GM18858 (cell line): ENCODE data around the gene YPEL4.

ENCODE experiments used
- ATAC-seq: cut with Tn5 transposase; IDR thresholded peaks from one replicate; pipeline ENCODE4 v1.9.1; 2021; ENCODE audit not compliant: unreplicated experiment

The YPEL4 gene

DNA sequence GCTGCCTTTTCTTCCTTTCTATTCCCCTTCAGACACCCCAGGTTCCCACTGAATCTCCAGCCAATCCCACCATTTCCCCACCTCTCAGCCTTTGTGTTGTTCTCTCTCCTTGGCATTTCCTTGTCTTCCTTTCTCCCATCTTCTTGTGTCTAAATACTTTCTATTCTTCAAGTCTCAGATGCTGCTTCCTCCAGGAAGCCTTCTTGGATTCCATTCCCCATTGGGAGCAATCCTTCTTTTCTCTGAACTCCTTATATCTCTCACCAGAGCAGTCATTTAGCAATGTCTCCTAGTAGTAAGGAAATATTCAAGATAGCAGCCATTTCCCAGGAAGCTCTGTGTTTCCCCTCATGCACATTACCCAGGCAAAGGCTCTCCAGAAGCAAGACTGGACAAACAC is 15.4 kb downstream of the YPEL4 start:
- no peak for ATAC-seq

- ATAC-seq: no peak
These were observed 16.2 kb downstream of the YPEL4 start for GRCh38 chr11:57633394-57634070.

- ATAC-seq: no peak
These were observed 17.6 kb downstream of the YPEL4 start for GRCh38 chr11:57632116-57632515.

DNA sequence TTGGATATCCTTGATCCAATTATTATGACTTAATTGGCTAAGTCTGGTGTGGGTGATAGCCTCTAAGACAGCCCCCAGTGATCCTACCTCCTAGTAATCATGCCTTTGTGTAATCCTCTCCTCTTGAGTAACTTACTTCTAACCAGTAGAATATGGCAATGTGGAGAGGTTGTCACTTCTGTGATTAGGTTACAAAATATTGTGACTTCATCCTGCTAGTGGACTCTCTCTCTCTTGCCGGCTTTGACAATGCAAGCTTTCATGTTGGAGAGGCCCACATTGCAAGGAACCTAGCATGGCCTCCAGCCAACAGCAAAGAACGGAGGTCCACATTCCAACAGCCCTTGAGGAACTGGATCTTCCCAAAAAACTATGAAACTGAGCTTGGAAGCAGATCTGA is 19.5 kb downstream of the YPEL4 start:
- ATAC-seq: no peak

GRCh38 chr11:57626895-57627294 is 22.8 kb downstream of the YPEL4 start:
- ATAC-seq: no peak

DNA sequence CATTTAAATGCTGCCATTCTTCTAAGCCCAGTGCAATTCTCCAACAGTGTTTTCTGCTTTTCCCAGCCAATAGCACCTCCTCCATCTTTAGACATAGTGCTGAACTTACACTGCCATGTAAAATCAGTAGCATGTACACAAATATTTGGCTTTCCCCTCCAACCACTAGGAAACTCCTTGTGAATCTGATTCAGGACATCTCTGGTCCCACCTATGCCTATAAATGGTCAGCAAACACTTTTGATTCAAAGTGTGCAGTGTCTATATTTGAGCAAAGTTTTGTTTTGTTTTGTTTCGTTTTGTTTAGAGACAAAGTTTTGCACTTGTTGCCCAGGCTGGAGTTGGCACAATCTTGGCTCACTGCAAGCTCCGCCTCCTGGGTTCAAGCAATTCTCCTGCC is 24.8 kb downstream of the YPEL4 start:
- no peak for ATAC-seq

DNA sequence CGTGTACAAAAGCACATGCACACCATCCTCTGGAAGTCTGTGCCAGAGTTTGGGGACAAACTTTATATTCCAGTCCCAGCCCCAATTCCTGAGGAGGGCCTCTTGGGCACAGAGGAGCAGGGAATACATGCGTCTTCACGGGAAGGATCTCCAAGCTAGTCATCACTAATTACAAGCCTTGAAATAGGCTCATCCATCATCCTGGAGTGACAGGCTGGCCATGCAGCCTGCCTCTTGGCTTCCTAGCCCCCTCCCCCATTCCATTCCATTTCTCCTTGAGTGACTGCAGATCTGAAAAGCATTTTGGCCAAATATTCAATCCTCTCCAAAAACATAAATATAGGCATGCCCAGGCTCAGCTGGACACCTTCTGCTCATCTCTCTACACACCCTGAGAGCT is 27.4 kb downstream of the YPEL4 start:
- no peak for ATAC-seq

DNA sequence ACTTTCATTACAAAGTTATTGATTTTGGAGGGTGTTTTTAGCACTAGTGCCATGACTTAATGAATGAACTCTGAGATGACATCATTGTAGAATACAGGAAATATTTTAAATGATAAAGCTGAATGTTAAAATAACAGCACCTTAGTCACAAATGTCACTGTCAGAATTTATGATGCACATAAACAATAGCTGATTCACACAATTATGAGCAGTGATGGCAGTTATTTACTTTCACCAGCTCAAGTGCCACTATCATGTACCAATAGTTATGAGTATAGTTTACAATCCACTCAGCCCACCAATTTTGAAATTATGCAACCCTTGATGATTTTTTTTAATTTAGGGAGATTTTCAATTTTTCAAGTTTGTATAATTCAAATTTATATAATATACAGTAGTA is 29.2 kb downstream of the YPEL4 start:
- no peak for ATAC-seq

DNA sequence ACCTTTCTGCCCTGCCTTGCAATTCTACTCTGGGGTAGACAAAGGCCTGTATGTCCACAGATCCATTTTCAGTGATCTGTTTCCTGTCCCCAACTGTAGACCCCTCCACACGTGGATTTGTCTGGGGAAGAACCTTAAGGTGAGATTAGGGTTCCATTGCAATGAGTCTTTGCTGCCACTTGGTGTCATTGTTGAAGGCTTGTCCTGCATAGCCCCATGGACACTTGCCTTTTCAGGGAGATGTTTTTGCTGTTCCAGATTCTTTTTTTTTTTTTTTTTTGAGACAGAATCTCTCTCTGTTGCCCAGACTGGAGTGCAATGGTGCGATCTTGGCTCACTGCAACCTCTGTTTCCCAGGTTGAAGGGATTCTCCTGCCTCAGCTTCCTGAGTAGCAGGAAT is 30.4 kb downstream of the YPEL4 start:
- no peak for ATAC-seq

DNA sequence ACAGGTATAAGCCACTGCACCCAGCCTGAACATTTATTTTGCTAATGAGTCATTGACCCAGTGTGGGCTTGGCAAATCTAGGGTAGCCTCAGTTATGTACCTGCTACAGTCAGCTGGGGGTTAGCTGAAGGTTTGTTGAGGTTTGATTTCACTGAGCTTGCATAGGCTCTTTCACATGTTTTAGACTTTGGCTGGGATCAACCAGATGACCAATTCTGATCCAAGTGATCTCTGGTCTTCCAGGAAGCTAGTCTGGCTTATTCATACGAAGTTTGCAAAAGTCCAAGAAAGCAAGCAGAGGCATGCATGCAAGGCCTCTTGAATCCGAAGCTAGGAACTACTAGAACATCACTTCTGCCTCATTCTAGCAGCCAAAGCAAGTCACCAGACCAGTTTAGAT is 31.3 kb downstream of the YPEL4 start:
- ATAC-seq: no peak

DNA sequence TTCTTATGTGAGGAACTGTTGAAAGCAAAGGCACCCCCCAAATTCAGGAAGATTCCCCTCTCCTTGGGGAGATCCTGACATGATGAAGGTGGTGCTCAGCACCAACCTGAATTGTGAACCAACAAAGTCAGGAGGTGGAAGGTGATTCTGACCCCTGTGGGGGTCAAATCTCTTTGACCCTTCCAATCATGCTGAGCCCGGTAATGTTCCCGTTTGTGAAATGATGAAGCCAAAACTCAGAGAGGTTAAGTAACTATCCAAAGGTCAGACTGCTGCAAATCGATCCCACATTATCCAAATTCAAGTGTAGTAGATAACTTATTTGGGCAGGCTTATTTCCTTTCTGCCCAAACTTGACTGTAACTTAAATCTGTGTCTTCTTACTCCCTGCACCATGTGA is 33.1 kb downstream of the YPEL4 start:
- ATAC-seq: no peak

- ATAC-seq: no peak
These were observed 34.4 kb downstream of the YPEL4 start for GRCh38 chr11:57615308-57615707.

DNA sequence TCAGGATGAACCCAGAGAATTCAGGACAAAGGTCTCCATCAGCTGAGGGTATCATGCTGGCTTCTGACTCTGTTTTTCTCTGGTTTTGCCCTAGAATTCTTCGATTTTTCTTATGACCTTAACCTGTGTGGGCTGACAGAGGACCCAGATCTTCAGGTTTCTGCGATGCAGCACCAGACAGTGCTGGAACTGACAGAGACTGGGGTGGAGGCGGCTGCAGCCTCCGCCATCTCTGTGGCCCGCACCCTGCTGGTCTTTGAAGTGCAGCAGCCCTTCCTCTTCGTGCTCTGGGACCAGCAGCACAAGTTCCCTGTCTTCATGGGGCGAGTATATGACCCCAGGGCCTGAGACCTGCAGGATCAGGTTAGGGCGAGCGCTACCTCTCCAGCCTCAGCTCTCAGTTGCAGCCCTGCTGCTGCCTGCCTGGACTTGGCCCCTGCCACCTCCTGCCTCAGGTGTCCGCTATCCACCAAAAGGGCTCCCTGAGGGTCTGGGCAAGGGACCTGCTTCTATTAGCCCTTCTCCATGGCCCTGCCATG is 35.4 kb downstream of the YPEL4 start:
- ATAC-seq: no peak

GRCh38 chr11:57610170-57610569 is 39.5 kb downstream of the YPEL4 start:
- no peak for ATAC-seq

- no peak for ATAC-seq
These were observed 44.7 kb downstream of the YPEL4 start for GRCh38 chr11:57605028-57605420.

DNA sequence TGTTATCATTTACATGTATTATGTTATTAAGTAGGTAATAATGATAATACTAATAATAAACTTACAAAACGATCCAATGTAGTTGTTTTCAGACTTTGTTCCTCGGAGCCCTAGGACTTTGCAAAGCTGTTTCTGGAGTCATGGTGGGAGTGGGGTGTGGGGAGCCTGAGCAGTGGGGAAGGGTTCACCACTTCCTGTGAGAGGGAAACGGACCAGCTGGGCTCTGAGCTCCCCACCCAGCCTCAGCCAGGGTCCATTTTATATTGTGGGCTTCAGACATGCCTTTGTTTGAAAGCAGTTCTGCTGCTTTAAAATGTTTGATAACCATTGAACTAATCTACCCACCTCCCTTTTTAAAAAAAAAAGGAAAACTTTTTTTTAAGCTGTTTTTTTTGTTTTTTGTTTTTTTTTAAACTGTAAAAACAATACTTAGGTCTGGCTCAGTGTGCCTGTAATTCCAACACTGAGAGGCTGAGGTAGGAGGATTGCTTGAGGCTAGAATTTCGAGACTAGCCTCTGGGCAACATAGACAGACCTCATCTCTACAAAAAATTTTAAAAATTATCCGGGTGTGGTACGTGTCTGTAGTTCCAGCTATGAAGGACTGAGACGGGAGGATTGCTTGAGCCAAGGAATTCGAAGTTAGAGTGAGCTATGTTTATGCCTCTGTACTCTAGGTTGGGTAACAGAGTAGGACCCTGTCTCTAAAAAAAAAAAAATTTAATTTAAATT is 45.2 kb downstream of the YPEL4 start:
- no peak for ATAC-seq

DNA sequence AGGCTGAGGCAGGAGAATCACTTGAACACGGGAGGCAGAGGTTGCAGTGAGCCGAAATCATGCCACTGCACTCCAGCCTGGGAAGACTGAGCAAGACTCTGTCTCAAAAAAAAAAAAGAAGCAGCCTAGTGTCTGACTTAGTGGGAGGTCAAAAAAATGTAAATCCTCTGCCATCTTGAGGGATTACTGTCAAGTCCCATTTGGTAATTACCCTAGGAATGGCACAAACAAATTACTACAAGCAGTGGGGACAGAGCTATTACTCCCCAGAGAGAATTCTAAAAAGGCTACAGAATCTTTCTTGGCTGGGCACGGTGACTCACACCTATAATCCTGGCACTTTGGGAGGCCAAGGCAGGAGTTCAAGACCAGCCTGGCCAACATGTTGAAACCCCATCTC is 48.4 kb downstream of the YPEL4 start:
- no peak for ATAC-seq

DNA sequence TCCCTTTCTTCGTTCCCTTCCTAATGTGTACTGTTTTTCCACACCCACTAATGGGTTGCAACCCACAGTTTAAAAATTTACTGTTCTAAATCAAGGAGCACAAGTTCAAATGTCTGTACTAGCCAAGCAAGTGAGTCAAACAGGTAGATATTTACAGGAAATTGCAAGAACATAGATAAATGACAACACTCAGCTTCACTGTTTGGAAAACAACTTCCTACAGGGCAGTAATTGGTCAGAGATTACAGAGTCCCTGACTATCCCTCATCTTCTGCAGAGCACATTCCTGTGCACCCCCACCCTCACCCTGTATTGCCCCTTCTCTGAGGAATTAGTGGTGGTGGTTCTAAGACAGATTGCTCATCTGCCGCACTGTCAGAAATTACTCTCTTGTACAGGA is 50.3 kb downstream of the YPEL4 start:
- ATAC-seq: no peak

DNA sequence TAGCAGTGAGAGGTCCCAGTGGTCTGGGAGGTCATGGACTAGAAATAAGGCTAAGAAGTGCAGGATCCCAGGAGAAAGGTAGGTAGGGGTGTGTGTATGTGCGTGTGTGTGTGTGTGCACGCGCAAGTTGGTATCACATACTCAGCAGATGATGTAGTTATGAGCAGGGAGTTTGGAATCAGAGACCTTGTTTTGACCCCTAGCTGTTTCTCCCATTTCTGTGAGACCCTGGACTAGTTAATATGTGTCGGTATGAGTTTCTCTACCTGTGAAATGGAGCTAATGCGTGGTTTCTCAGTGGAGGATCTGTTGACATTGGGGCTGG is 50.9 kb downstream of the YPEL4 start:
- no peak for ATAC-seq

GRCh38 chr11:57597916-57598830 is 51.5 kb downstream of the YPEL4 start:
- ATAC-seq: no peak

- no peak for ATAC-seq
These were observed 52.2 kb downstream of the YPEL4 start, which contains the start of gene SERPING1 for GRCh38 chr11:57597461-57597915. Gene SERPING1, plus strand, starts transcription at chr11:57597685. Its CDS starts 586 bp downstream, at chr11:57598271.
